Stimulated activated CD4-positive, alpha-beta T cell treated with anti-CD3 and anti-CD28 coated beads, Interleukin-1b, Interleukin-23, amount 100 ng/mL, for 1 hour (primary cell): Measurements from ENCODE around the gene DNAJC4.
"Not testable (repeated sequence)": the region's sequence is repeated elsewhere in the genome, so short reads cannot be mapped to it uniquely, and the experiment has no call there.

Experiments used
- DNase-seq, 2 donors: peaks; one replicate each; pipeline ENCODE4 v3.0.0-alpha.2; 2020; ENCODE audit warnings: low read depth in 2 of 2

The DNAJC4 gene

DNA sequence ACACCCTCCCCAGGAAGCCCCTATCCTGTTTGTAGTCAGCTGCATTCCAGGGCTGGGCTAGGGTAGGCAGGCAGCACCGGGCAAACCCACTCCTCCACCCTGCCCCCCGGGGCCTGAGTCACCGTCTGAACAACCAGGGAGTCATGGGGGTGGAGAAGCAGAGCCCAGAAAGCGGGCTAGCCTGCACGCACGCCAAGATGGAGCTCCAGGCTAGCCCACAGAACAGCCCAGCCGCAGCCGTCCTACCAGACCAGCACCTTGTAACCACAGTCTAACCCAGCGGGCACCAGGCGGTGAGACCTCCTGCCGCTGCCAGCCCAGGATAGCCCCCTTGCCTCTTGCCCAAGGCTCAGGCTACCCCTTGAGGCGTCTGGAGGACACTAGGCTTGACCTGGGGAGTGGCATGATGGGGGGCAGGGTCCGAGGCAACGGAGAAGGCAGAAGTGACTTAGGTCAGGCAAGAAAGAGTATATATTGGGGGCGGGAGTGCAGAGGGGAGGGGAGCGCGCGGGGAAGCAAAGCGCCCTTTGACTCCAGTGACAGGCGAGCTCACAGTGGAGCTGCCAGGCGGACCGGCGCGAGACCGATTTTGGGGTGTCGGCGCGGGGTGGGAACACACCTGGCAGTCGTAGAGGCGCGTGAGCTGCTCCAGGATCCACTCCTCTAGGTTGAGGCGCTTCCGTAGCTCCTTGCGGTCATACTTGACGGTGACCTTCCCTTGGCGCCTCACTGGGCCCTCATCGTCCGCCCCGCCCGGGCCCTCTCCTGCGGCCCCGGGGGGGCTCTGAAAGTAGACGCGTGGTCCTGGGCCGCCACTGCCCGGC, 15.7 kb downstream of the DNAJC4 start:
- DNase-seq, result peak in 1 of 2 donors; percentile 73

DNA sequence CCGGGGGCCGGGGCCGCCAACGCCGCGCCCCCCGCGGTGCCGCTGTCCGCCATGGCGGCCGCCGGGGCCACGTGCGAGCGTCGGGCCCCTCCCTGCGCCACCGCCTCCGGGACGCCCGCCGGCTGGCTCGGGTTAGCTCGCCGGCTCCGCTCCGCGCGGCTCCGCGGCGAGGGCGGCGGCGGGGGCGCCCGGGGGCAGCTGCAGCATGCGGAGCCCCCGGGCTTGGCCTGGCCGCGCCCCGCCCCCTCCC, 16.2 kb downstream of the DNAJC4 start:
- not testable (repeated sequence) for DNase-seq

DNA sequence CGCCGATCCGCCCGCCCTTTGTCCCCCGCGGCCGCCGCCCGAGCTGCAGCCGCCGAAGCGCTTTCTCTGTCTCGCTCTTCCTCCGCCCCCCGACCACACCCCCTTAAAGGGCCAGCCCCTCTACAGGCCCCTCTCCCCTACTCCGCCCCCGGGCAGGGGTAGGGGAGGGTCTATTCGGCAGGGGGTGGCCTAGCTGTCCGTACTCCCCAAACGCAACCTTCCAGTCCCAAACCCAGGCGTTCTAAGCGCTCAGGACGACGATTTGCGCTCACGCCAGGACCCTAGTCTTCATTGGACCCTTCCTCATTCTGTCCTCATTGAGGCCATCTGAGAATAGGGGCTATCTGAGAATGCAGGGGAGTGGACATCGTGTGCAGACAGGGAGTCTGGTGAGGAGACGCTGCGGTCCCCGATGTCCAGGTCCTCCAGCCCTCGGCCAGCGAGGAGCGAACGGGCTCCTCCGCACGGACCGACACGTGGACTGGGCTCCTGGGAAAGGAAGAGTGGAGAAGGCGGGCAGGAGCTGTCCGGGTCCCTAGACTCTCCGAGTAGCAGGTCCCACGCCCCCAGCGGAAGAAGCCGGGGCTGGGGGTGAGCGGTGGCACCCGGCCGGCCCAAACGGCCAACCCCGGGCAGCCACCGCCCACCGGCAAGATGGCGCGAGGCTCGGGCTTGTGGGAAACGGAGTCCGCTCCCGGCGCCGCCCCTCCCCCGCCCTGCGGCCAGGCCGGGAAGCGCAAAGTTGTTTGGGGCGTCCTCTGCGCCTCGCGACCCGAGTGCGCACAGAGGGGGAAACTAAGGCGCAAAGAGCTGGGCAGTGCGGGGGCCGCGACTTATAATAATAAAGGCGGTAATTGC, 16.8 kb downstream of the DNAJC4 start, which contains the start of gene PPP1R14B:
PPP1R14B (minus strand) TSS at position 73 of the 858 bp plus-strand sequence. CDS start 270 bp downstream, outside the sequence.
- DNase-seq, result peak in 1 of 2 donors; percentile 69

DNA sequence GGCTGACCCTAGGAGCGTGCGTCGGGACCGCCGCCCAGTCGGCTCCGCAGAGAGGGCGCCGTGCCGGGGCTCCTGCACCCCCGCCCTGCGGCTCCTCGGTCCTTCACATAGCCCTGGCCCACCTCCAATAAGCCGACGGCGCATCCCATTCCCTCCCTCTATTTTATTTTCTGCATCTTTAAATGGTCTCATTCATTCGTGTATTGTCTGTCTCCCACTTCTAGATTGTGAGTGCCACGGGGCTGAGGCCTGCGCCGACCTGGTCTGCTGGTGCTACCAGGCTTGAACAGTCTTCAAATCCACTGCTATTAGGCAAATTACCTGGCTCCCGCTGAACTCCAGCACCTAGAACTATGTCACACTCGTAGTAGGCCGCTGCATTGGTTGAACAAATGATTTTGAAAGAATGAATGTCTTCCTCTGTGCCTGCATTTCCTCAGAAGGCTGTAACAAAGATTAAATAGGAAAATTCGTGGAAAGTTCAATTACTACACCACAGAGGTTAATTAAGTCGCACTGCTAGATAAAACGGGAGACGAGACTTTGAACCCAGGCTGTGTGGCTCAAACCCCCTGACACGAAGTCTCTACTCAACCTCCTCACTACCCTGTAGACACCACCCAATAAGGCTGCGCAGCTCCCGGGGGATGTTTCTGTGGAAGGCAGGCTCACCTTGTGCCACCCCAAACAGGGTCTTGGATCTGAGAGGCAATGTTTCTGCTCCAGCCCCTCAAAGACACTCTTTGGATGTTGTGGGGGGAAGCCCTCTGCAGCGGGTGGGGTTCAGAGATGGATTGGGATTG, 17.6 kb downstream of the DNAJC4 start:
- no peak for DNase-seq

DNA sequence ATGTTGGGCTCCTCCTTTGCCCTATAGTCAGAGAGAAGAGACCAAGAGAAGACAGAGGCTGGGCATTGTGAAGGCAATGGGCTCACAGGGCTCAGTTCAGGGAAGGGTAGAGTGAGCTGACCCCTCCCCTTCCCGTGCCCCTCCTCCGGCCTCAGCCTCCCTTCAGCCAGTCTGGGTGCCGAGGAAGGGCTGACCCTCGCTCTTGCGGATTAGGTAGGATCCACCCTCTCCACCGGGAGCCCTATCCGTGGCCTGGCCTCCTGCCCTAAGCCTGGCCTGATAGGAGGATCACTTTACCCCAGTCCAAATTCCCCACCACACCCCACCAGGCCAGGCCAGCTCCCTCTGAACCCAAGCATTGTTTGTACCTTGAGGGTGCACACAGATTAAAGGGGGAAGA, 18.2 kb downstream of the DNAJC4 start:
- DNase-seq, result no peak

DNA sequence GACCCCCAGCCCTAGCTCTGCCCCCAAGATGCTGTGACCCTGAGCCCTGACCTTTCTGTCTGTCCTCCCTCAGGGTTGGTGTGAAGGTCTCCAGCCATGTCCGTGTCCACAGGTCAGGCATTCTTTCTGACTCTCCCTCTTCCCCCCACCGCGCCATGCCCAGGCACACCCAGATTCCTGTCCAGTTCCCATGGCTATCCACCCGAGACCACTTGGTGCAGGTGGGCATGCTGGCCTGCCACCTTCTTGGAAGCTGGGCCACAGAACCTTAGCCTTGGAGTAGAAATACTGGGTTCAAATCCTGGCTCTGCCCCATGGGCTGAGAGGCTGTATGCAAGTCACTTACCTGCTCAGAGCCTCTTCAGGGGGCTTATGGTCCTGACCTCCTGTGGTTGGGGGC, 18.7 kb downstream of the DNAJC4 start:
- DNase-seq, result no peak

DNA sequence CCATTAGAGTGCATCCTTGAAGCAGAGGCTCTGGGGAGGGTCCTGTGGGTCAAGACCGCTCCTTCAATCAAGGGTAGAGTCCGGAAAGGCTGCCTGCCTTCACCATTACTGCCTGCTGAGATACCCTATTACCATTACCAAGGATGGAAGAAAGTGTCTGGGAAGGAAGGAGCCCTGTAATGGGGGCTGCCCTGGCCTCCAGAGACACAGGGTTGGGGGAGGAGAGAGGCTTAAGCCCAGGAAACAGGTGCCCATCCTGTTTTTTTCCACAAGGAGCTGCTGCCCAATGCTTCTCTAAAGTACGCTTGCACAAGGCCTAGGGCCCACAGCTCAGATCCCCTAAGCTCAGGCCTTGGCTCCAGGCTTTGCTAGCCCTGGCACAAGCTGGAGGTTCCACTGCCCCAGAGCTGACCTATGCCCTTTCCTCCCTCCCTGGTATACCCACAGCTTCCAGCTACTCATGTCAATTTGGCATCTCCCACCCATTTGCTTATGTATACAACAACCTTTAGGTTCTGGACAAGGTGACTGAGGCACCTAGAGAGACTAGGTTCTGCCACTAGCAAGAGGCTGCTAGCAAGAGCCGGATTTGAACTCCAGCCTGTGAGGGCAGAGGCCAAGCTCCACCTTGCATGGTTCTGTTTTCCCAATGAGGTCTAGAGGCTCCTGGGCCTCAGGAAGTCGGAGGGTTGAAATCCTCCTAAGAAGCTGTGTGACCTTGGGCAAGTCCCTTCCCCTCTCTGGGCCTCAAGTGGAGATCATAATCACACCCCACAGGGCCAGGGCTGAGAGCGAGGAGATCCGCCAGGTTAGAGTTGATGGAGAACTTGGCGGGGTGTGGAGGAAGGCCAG, 19.4 kb downstream of the DNAJC4 start:
- DNase-seq, result no peak

DNA sequence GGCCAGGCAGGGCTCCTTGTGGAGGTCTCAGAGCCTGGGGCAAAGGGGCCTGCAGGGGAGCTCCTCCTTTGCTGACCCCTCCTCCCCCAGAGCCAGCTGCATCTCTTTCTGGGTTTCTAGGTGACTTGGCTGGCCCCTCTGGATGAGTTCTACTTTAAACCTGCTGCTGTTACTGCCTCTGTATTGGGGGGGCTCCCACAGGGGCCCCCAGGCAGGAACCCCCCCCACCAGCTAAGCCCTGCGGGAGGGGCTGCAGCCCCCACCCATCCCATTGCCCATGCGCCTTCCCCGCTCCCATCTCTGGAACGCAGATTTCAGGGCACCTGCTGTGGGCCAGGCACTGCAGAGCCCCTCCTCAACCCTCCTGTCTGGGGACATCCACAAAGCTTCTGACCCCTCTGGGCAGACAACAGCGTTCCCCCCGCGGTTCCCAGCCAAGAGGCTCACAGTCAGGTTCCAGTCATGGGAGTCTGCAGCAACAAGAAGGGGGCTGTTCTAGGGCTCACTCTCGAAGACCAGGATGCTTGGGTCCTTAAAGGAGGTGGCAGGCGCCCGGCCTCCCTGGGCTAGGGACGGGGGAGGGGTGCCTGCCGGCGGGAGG, 20.2 kb downstream of the DNAJC4 start:
- no peak for DNase-seq

DNA sequence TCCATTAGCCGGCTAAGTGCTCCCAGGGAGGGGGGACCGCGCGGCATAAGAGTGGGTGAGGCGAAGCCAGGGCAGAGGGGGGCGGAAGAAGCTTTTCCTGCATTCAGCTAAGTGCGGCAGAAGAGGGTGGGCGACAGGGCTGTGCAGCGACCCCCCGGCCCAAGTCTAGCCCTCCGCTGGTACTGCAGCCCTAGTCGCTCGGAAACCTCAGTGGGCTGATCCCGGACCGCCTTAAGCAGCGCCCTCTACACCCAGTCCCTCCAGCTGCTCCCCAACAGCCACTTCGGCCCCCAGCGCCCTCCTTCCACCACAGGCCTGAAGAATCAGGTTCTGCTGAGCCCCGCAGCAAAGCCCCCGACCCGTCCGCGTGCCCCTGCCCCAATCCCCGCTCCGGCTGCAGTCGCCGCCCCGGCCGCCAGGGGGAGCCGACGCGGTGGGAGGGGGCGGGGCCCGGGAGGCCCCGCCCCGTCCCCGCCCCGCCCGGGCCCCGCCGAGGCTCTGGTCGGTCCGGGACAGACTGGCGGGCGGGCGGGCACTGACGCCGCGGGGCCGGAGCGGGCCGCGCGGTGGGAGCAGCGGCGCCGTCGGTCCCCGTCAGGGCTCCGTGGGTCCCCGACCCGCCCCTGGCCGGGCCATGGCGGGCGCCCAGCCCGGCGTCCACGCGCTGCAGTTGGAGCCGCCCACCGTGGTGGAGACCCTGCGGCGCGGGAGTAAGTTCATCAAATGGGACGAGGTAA, 20.8 kb downstream of the DNAJC4 start, which contains the start of gene PLCB3:
PLCB3 (plus strand) TSS at position 515 of the 737 bp plus-strand sequence; CDS start at position 635, 120 bp downstream.
- DNase-seq, result peak in 1 of 2 donors; percentile 50

DNA sequence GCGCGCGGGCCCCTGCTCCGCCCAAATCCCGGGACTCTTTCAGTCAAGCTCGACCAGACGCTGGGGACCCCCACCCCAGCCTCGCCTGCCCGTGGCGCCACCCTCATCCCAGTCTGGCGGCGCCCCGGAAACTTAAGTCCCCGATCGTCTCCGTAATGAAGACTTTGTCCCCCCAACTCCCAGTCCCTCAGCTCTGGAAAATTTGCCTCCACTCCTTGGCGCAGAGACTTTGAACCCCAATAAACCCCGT, 21.3 kb downstream of the DNAJC4 start:
- DNase-seq, result no peak

DNA sequence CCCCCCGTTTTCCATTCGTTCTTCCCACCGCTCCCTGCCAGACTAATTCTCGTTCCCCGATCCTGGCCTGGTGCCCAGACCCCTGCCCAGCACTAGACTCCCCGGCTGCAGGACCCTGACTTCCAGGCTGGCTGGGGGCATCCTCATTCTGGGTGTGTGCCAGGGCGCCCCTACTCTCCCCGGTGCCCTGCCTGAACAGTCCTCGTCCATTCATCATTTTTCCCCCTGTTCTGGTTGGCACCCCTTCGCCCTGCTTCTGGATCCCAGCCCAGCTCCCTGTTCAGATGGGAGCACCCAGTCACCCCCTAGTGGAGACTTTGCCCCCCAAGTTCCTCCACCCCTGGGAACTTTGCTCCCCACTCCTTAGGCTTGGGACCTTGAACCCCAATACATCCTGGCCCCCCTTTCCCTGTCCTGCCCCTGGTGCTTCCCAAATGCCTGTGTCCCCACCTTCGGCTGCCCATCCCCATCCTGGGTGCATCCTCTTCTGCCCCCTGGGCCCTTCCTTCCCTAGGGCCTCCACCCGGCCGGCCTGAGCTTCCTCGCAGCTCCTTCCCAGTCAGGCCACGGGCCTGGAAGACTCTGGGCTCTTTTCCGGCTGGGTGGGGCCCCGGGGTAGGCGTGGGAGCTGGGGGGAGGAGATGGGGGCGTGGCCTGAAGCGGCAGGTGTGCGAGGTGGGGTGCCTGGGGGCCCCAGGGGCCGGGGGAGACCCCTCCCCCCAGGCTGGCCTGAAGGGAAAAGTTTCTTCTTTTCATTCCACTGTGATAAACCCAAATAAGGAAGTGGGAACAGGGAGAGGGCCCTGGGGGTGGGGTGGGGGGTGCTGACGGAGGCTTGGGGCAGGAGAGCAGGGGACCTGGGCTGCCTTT, 21.9 kb downstream of the DNAJC4 start:
- no peak for DNase-seq

DNA sequence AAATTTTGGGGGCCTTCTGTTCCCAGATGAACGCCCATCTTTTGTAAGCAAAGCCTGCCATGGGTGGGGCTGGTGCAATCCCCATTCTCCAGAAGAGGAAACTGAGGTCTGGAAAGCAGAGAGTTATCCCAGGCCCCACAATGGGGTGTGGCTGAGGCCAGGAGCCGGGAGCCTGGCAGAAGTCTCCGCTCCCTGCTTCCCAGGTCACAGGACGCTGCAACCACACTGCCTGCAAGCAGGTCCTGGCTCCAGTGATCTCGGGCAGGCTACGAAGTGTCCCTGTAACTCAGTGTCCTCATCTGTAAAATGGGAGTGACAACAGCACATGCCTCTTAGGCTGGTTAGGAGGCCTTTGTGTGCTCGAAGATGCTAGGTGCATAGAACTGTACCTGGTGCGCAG, 22.7 kb downstream of the DNAJC4 start:
- no peak for DNase-seq

DNA sequence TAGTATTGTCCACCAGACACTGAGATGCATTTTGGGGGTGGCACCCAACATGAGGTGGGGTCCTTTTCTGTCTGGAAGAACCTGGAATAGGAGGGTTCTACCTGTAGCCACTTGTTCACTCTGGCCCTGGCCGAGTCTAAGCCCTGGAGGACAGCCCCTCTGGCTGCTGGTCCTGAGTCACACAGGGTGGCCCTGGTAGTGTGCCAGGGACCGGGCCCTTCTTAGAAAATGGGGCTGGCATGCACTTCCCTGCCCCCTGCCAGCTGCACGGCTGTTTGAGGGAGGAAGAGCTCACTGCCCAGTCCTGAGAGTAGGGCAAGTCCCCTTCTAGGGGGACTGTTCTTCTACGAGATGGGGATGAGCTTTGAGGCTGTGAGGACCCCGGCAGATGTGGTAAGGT, 23.1 kb downstream of the DNAJC4 start:
- no peak for DNase-seq

DNA sequence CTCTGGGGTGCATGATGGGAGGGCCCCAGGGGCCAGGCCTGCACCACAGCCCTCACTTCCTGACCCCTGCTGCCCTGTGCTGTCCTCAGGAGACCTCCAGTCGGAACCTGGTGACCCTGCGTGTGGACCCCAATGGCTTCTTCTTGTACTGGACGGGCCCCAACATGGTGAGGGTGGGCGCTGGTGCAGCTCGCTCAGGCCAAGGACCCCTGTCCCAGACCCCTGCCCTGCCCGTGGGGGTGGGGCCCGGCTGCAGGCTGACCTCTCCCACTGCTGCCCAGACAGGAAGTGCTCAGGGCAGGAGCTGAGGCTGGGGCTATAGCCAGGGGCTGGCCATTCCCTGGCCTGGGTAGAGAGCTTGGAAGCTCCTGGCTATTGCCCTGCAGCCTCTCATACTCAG, 24.0 kb downstream of the DNAJC4 start:
- DNase-seq, result no peak

DNA sequence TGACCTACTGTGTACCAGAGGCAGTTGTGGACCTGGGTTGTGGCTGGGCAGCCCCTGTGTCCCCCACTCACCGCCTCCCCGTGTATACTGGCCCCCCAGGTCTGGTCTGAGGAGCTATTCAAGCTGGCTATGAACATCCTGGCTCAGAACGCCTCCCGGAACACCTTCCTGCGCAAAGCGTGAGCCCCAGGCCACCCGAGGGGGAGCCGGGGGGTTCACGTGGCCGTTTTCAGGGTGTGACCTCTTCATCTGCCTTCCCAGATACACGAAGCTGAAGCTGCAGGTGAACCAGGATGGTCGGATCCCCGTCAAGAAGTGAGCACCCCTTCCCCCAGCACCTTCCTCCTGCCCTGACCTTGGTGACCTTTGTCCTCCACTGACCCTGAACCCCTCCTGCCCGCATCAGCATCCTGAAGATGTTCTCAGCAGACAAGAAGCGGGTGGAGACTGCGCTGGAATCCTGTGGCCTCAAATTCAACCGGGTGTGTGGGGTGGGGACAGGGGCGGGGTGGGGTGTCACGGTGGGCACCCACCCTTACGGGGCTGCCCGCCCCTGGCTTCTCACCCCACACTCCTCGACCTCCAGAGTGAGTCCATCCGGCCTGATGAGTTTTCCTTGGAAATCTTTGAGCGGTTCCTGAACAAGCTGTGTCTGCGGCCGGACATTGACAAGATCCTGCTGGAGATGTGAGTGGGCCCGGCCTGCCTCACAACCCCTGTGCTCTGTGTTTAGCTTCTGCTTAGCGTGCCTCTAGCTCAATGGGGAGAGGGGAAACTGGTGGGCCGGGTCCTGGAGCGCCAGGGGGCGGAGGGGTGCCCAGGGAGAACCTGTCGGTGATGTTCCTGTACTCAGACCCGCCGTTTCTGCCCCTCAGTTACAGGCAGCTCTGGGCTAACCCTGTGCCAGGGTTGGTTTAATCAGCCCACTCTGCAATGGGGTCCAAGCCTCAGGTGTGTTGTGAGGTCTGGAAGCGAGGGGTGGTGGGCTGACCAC, 25.1 kb downstream of the DNAJC4 start:
- no peak for DNase-seq

DNA sequence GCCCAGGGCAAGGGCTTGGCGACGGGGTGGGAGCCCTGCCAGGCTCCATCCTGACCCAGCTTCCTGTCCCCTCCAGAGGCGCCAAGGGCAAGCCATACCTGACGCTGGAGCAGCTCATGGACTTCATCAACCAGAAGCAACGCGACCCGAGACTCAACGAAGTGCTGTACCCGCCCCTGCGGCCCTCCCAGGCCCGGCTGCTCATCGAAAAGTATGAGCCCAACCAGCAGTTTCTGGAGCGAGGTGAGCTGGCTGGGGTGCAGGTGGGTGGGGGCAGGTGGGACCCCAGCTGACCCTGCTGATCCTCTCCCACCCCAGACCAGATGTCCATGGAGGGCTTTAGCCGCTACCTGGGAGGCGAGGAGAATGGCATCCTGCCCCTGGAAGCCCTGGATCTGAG, 26.0 kb downstream of the DNAJC4 start:
- DNase-seq, result no peak

DNA sequence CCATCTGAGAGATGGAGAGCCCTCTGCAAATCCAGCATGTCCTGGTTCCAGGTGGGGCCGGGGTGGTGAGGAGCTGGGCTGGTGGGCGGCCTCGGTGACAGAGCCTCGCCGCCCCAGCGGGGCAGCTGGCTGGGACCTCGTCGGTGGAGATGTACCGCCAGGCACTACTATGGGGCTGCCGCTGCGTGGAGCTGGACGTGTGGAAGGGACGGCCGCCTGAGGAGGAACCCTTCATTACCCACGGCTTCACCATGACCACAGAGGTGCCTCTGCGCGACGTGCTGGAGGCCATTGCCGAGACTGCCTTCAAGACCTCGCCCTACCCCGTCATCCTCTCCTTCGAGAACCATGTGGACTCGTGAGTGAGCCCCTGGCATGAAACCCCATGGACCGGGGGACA, 28.0 kb downstream of the DNAJC4 start:
- no peak for DNase-seq

DNA sequence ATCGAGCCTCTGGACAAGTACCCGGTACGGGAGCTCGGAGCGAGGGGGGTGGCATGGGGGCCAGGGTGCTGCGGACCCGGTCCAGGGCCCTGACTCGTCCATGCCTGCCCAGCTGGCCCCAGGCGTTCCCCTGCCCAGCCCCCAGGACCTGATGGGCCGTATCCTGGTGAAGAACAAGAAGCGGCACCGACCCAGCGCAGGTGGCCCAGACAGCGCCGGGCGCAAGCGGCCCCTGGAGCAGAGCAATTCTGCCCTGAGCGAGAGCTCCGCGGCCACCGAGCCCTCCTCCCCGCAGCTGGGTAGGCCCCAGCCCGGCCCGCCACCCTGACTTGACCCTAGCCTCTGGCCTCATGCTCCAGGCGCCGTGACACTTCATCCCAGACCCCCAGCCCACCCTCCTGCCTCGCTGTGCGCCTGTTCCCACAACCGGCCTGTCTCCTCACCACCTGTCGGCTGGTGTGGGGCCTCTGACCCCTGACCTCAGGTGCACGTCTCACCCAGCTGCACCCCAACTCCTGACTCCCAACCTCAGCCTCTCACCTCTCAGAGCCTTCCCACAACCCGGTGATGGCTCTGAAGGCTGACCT, 28.7 kb downstream of the DNAJC4 start:
- no peak for DNase-seq
